ENCODE measurements around the gene NR2F2. TPM values are rescaled to one million over a fixed set of nuclear protein-coding genes. Genes with fewer than 3 reads are reported as not detected.

The NR2F2 gene
- total RNA-seq, 1 experiment from 2014 or later, result 72.1 TPM

DNA sequence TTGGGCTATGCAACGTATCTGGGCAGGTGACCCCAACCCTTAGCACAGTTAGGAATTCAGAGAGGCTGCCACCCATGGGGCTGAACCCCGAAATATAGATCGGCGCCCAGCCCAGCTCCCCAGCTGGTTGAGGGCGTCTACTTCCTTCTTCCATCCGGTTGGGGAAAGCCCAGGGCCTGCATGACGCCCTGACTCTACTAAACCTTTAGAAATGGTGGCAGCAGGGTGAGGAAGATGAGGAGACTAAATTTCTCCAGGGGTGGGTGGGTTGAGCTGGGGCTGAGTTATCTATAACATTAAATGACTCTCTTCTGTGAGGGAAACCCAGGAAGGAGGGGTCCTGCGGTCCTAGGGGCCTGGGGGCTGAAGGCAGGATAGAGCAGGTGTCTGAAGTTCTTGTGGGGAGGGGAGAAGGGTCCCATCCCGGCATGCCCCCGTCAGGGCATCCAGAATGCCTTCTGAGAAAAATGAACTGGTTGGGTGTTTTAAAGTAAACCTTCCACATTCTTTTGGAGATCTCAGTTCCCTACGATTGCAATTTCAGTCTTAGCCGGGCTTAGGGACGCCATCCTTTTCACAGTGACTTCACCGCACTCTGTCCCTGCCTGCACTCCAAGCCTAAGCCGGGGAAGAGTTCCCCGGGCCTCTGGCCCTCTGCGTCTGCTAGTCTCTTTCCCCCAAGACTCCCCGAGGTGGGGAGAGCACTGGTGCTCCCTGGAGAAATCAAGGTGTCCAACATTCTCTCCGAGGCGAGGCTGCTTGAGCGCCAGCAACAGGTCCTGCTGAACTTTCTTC is 28.5 kb downstream of the NR2F2 start:
- no peak overlapping the region for H2AFZ ChIP-seq
- no peaks in the 10 kb centered on the region for H3K9me3 ChIP-seq (ENCODE audit: insufficient read depth, low read depth)
- no peaks in the 10 kb centered on the region for H3K79me2 ChIP-seq (ENCODE audit: low read depth)
- no TSS peak for BruUV-seq (replicated peaks)
- no peaks in the 10 kb centered on the region for H4K20me1 ChIP-seq (ENCODE audit: insufficient read depth)
- CTCF ChIA-PET, result no interaction called here
- H3K27ac ChIP-seq, result no peak overlapping the region
- intact Hi-C loops (cut with micrococcal nuclease; ENCODE audit: unreplicated experiment), result no loop called here
- H3K4me1 ChIP-seq (replicated peaks; ENCODE audit: insufficient read depth), result no peaks in the 10 kb centered on the region; the same call in 1 of the 2 replicates
- H3K4me2 ChIP-seq, result no peak overlapping the region
- H3F3A ChIP-seq (ENCODE audit: insufficient read depth, low read depth), result peaks cover 8% of the 10 kb centered on the region; the same call in 1 of the 2 replicates
- no peak for DNase-seq
- H3K27me3 ChIP-seq (ENCODE audit: insufficient read depth, low read depth), result no peaks in the 10 kb centered on the region
- POLR2A ChIA-PET (ENCODE audit: unreplicated experiment), result no interaction called here
- no peaks in the 10 kb centered on the region for H3K36me3 ChIP-seq (ENCODE audit: low read depth)
- TF ChIP-seq, protein P1, sequence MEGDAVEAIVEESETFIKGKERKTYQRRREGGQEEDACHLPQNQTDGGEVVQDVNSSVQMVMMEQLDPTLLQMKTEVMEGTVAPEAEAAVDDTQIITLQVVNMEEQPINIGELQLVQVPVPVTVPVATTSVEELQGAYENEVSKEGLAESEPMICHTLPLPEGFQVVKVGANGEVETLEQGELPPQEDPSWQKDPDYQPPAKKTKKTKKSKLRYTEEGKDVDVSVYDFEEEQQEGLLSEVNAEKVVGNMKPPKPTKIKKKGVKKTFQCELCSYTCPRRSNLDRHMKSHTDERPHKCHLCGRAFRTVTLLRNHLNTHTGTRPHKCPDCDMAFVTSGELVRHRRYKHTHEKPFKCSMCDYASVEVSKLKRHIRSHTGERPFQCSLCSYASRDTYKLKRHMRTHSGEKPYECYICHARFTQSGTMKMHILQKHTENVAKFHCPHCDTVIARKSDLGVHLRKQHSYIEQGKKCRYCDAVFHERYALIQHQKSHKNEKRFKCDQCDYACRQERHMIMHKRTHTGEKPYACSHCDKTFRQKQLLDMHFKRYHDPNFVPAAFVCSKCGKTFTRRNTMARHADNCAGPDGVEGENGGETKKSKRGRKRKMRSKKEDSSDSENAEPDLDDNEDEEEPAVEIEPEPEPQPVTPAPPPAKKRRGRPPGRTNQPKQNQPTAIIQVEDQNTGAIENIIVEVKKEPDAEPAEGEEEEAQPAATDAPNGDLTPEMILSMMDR (conservative IDR thresholded peaks at IDR 0.05), result no peak
- no peak for TF ChIP-seq EZH2 (IDR thresholded peaks at IDR 0.05; ENCODE audit: low read depth)
- H3K4me3 ChIP-seq, result no peak overlapping the region
- H3K9me2 ChIP-seq (ENCODE audit: insufficient read depth), result no peaks in the 10 kb centered on the region

DNA sequence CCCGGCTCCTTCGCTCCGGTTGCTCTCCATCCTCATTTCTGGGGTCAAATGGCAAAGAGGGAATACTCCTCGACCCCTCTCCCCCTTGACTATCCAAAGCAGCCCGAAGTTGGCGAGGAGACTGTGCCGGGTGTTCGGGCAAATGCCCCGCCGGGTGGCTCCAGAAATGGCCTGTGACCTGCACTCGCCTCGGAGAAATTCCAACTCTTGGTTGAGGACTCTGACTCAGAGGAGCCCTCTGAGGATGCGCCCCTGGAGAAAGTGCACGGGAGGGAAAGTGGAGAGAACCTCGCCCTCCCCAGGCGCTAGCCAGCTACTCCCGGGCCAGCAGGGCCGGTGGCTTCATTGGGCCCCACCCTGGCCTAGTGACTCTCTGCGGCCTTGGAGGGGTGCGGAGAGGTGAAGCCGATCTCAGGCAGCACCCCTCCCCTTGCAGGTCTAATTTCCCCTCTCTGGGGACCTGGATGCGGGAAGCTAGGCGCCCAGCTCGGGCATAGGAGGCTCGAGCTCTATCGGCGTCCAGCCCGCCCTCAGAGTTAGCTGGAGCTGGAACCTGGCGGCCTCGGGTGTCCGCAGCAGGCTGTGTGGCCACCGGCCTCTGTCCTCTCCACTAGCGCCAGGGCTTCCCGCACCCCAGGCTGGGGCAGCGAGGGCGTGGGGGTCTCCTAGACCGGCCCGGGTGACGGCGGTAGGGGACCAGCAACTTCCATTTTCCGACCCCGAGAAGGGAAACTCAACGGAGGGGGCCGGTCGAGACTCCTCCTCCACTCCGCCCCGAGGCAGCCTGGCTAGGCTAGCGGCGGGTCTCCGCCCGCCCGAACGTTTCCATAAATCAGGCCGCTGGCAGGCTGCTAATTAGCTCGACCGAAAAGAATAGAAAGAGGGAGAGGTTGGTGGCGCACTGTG is 29.4 kb downstream of the NR2F2 start:
- no peaks in the 10 kb centered on the region; the same call in 1 of the 2 replicates for H3K4me1 ChIP-seq (replicated peaks; ENCODE audit: insufficient read depth)
- no peaks in the 10 kb centered on the region for H4K20me1 ChIP-seq (ENCODE audit: insufficient read depth)
- no peaks in the 10 kb centered on the region for H3K79me2 ChIP-seq (ENCODE audit: low read depth)
- H3K36me3 ChIP-seq (ENCODE audit: low read depth), result no peaks in the 10 kb centered on the region
- H3F3A ChIP-seq (ENCODE audit: insufficient read depth, low read depth), result peaks cover 5% of the 10 kb centered on the region; the same call in 1 of the 2 replicates
- TF ChIP-seq EZH2 (IDR thresholded peaks at IDR 0.05; ENCODE audit: low read depth), result no peak
- TF ChIP-seq, protein P1 (conservative IDR thresholded peaks at IDR 0.05), result no peak
- BruUV-seq (replicated peaks), result no TSS peak
- no peak overlapping the region for H3K4me2 ChIP-seq
- ChIA-PET CTCF (no interaction called here), POLR2A (ENCODE audit: unreplicated experiment) (interaction anchor here (0.6 kb wide), 1 partner anchor 880 kb away, joined by 4 read pairs; no protein-coding TSS in a partner anchor)
- intact Hi-C loops (cut with micrococcal nuclease; ENCODE audit: unreplicated experiment), result no loop called here
- no peaks in the 10 kb centered on the region for H3K9me2 ChIP-seq (ENCODE audit: insufficient read depth)
- no peak overlapping the region for H3K4me3 ChIP-seq
- no peaks in the 10 kb centered on the region for H3K9me3 ChIP-seq (ENCODE audit: insufficient read depth, low read depth)
- no peak for DNase-seq
- H3K27ac ChIP-seq, result no peak overlapping the region
- H3K27me3 ChIP-seq (ENCODE audit: insufficient read depth, low read depth), result no peaks in the 10 kb centered on the region
- no peak overlapping the region for H2AFZ ChIP-seq

DNA sequence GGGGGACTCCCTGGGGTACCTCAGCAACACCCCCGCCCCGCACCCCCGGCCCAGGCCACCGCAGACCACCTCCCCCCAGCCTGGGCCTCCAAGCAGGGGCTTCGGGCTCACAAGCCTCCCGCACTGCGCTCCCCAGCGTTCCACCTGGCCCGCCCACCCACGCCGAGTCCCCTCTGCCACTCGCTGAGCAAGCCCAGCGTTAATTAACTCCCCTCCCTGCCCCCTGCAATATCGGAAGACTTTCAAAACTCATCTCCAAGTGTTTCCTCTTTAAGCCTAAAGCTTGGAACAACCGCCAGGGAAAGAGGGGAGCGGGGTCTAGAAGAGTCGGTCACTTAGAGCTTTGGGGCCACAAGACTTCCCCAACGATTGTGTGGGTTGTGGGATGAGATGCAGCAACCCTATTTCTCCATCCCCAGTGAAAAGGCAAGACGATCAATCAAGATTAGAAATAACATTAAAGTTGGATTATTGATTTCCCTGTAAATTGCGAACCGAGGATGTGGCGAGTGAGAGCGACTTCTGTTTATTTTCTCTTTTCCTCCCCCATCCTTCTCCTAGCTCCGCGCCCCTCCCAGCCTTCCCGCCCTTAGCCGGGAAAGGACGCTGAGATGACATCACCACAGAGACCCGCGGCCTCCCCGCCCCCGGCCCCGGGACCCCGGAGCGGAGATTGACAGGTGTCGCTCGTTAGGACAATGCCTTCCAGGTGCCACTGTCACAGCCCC is 30.2 kb downstream of the NR2F2 start:
- intact Hi-C loops (cut with micrococcal nuclease; ENCODE audit: unreplicated experiment), result no loop called here
- no peaks in the 10 kb centered on the region for H3K36me3 ChIP-seq (ENCODE audit: low read depth)
- H2AFZ ChIP-seq, result no peak overlapping the region
- H4K20me1 ChIP-seq (ENCODE audit: insufficient read depth), result no peaks in the 10 kb centered on the region
- BruUV-seq (replicated peaks), result no TSS peak
- TF ChIP-seq, protein P1 (conservative IDR thresholded peaks at IDR 0.05), result no peak
- no peak for TF ChIP-seq EZH2 (IDR thresholded peaks at IDR 0.05; ENCODE audit: low read depth)
- H3K4me3 ChIP-seq, result no peak overlapping the region
- CTCF ChIA-PET, result no interaction called here
- H3K27me3 ChIP-seq (ENCODE audit: insufficient read depth, low read depth), result no peaks in the 10 kb centered on the region
- H3K4me2 ChIP-seq, result no peak overlapping the region
- H3K9me2 ChIP-seq (ENCODE audit: insufficient read depth), result no peaks in the 10 kb centered on the region
- H3K27ac ChIP-seq, result no peak overlapping the region
- no peak for DNase-seq
- H3F3A ChIP-seq (ENCODE audit: insufficient read depth, low read depth), result no peaks in the 10 kb centered on the region
- POLR2A ChIA-PET (ENCODE audit: unreplicated experiment), result no interaction called here
- H3K4me1 ChIP-seq (replicated peaks; ENCODE audit: insufficient read depth), result no peaks in the 10 kb centered on the region; the same call in 1 of the 2 replicates
- H3K79me2 ChIP-seq (ENCODE audit: low read depth), result no peaks in the 10 kb centered on the region
- no peaks in the 10 kb centered on the region for H3K9me3 ChIP-seq (ENCODE audit: insufficient read depth, low read depth)
